Measurements from ENCODE around the gene FGFBP3. TPM values are rescaled to one million over a fixed set of nuclear protein-coding genes. Genes with fewer than 3 reads are reported as not detected.

The FGFBP3 gene
- total and polyA plus RNA-seq, 2 donors (not counting 1 experiment from before 2014, with no cell fraction given) = 0.58 to 3.4 TPM

DNA sequence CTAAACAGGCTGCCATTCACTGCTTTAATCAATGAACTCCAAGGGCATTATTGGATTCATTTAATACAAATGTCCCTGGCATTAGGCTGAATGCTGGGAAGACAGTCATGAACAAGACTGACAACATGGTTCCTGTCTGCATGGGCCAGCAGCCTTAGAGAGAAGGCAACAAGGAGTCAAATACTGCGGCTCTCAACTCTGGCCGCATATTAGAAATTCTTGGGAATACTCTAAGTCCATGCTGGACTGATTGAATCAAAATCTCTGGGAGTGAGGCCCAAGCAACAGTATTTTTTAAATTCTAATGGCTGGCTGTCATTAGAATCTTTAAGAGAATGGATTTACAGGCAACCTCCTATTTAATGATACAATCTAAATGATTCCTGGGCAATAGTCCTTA, 34.1 kb downstream of the FGFBP3 start:
- no peaks in the 10 kb centered on the region for H4K20me1 ChIP-seq (ENCODE audit: control insufficient read depth, insufficient read depth, low read length, poor library complexity, severe bottlenecking)
- H3K9me3 ChIP-seq (ENCODE audit: control extremely low read depth in 1 of 3, control insufficient read depth in 2 of 3, insufficient read depth in 1 of 3, low read length in 2 of 3) = no peaks in the 10 kb centered on the region
- H3K4me3 ChIP-seq (ENCODE audit: control extremely low read depth in 1 of 5, extremely low read depth in 1 of 5, insufficient read depth in 1 of 5, low read depth in 2 of 5, low read length in 4 of 5) = no peak overlapping the region
- no peaks in the 10 kb centered on the region for H3K27me3 ChIP-seq (replicated peaks in 1 of 4; ENCODE audit: control extremely low read depth in 1 of 4, control insufficient read depth in 3 of 4, insufficient read depth in 4 of 4, low read length in 3 of 4)
- no peaks in the 10 kb centered on the region for H3K4me1 ChIP-seq (ENCODE audit: control insufficient read depth in 2 of 2, insufficient read depth in 2 of 2, low read length in 2 of 2)
- Mint-ChIP-seq H3K4me3 (no peak overlapping the region), H3K27me3 (no peaks in the 10 kb centered on the region), H3K27ac (no peak overlapping the region), H3K4me1 (no peaks in the 10 kb centered on the region), H3K9me3 (ENCODE audit: insufficient read depth) (no peaks in the 10 kb centered on the region)
- H3K9ac ChIP-seq (ENCODE audit: low read length) = no peak overlapping the region
- POLR2A ChIA-PET = no interaction called here
- no peak for DNase-seq
- TF ChIP-seq, protein P1, sequence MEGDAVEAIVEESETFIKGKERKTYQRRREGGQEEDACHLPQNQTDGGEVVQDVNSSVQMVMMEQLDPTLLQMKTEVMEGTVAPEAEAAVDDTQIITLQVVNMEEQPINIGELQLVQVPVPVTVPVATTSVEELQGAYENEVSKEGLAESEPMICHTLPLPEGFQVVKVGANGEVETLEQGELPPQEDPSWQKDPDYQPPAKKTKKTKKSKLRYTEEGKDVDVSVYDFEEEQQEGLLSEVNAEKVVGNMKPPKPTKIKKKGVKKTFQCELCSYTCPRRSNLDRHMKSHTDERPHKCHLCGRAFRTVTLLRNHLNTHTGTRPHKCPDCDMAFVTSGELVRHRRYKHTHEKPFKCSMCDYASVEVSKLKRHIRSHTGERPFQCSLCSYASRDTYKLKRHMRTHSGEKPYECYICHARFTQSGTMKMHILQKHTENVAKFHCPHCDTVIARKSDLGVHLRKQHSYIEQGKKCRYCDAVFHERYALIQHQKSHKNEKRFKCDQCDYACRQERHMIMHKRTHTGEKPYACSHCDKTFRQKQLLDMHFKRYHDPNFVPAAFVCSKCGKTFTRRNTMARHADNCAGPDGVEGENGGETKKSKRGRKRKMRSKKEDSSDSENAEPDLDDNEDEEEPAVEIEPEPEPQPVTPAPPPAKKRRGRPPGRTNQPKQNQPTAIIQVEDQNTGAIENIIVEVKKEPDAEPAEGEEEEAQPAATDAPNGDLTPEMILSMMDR (IDR thresholded peaks at IDR 0.05) = no peak
- H3K79me2 ChIP-seq (ENCODE audit: control insufficient read depth, insufficient read depth, low read length) = no peaks in the 10 kb centered on the region
- intact Hi-C loops (cut with micrococcal nuclease) = no loop called here
- 100% methylated on average over 2 of the region's 2 CpGs for WGBS (ENCODE audit: insufficient coverage)
- no peaks in the 10 kb centered on the region for H3K36me3 ChIP-seq (replicated peaks in 1 of 2; ENCODE audit: control extremely low read depth in 1 of 2, control insufficient read depth in 1 of 2, extremely low read depth in 1 of 2, insufficient read depth in 2 of 2, low read length in 1 of 2)
- CTCF ChIA-PET = no interaction called here
- no peak overlapping the region for H2AFZ ChIP-seq (ENCODE audit: insufficient read depth, low read depth, low read length, poor library complexity, severe bottlenecking)
- no peak overlapping the region for H3K4me2 ChIP-seq (replicated peaks; ENCODE audit: low read depth, low read length, poor library complexity, severe bottlenecking)
- no peak overlapping the region for H3K27ac ChIP-seq (ENCODE audit: low read length in 2 of 2)
- no peak for ATAC-seq (ENCODE audit: low read depth)

GRCh38 chr10:91865562-91866081, 43.7 kb downstream of the FGFBP3 start:
- no peaks in the 10 kb centered on the region for H3K27me3 Mint-ChIP-seq

More at GRCh38 chr10:91865562-91866081, 43.7 kb downstream of the FGFBP3 start:
- Histone ChIP-seq H3K4me2 (replicated peaks; ENCODE audit: low read depth, low read length, poor library complexity, severe bottlenecking) (no peak overlapping the region), H4K20me1 (ENCODE audit: control insufficient read depth, insufficient read depth, low read length, poor library complexity, severe bottlenecking) (no peaks in the 10 kb centered on the region), H3K27me3 (replicated peaks in 1 of 4; ENCODE audit: control extremely low read depth in 1 of 4, control insufficient read depth in 3 of 4, insufficient read depth in 4 of 4, low read length in 3 of 4) (no peaks in the 10 kb centered on the region), H3K4me1 (ENCODE audit: control insufficient read depth in 2 of 2, insufficient read depth in 2 of 2, low read length in 2 of 2) (no peaks in the 10 kb centered on the region), H3K9me3 (ENCODE audit: control extremely low read depth in 1 of 3, control insufficient read depth in 2 of 3, insufficient read depth in 1 of 3, low read length in 2 of 3) (no peaks in the 10 kb centered on the region), H2AFZ (ENCODE audit: insufficient read depth, low read depth, low read length, poor library complexity, severe bottlenecking) (no peak overlapping the region), H3K79me2 (ENCODE audit: control insufficient read depth, insufficient read depth, low read length) (no peaks in the 10 kb centered on the region), H3K36me3 (replicated peaks in 1 of 2; ENCODE audit: control extremely low read depth in 1 of 2, control insufficient read depth in 1 of 2, extremely low read depth in 1 of 2, insufficient read depth in 2 of 2, low read length in 1 of 2) (peaks cover 14 to 46% of the 10 kb centered on the region in 2 experiments), H3K9ac (ENCODE audit: low read length) (no peak overlapping the region), H3K4me3 (ENCODE audit: control extremely low read depth in 1 of 5, extremely low read depth in 1 of 5, insufficient read depth in 1 of 5, low read depth in 2 of 5, low read length in 4 of 5) (no peak overlapping the region), H3K27ac (ENCODE audit: low read length in 2 of 2) (no peak overlapping the region)
- Mint-ChIP-seq H3K4me3 (no peak overlapping the region), H3K4me1 (no peaks in the 10 kb centered on the region), H3K9me3 (ENCODE audit: insufficient read depth) (no peaks in the 10 kb centered on the region), H3K27ac (no peak overlapping the region)
- POLR2A ChIA-PET = no interaction called here
- intact Hi-C loops (cut with micrococcal nuclease) = loop anchor here (5.0 kb wide), 1 partner anchor 47 kb away; no protein-coding TSS in a partner anchor
- ATAC-seq (ENCODE audit: low read depth) (no peak), DNase-seq (no peak)
- no peak for TF ChIP-seq EZH2 (IDR thresholded peaks at IDR 0.05; ENCODE audit: borderline replicate concordance, insufficient read depth, low read depth, low read length, poor library complexity, severe bottlenecking)
- TF ChIP-seq, protein P1 (IDR thresholded peaks at IDR 0.05) = no peak
- CTCF ChIA-PET = interaction anchor here (1.0 to 1.3 kb wide), 2 partner anchors 46 to 107 kb away, joined by 3 to 4 read pairs; no protein-coding TSS in a partner anchor
- WGBS (ENCODE audit: insufficient coverage) = 100% methylated on average over 1 of the region's 2 CpGs
